Activated CD4-positive, alpha-beta T cell treated with anti-CD3 and anti-CD28 coated beads, Interleukin-2, amount 50 U/mL, for 16 hours (primary cell): ENCODE measurements around the gene LRRC4.

Experiments used
- DNase-seq: peaks from one replicate; pipeline ENCODE4 v3.0.0-alpha.2; 2020

The LRRC4 gene

DNA sequence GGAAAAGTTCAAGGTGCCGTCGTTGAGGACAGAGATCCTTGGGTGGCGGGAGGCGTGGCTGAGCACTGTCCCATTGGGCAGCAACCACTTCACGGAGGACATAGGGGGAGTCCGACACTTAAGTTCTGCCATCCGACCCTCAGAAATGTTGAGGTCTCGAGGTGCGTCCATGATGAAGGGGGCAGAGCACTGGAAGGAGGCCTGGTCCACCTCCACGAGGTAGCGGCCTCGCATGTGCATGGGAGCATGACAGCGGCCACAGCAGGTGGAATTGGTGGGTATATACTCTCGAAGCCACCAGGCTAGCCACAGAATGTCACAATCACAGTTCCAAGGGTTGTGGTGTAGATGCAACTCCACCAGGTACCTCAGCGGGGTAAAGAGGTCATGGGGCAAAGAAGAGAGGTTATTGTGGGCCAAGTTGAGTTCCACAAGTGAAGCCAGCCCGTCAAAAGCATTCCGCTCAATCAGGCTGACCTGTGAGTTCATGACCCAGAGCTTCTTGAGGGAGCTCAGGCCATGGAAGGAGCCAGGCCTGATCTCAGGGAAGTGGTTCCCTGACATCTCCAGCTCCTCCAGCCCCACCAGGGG is 1.7 kb downstream of the LRRC4 start:
- no peak for DNase-seq

- DNase-seq = no peak
Measured at GRCh38 chr7:128027485-128027980, 3.7 kb downstream of the LRRC4 start.

- DNase-seq = no peak
Measured at GRCh38 chr7:128026551-128026950, 4.7 kb downstream of the LRRC4 start.

- no peak for DNase-seq
Measured at GRCh38 chr7:128025819-128026218, 5.4 kb downstream of the LRRC4 start.

DNA sequence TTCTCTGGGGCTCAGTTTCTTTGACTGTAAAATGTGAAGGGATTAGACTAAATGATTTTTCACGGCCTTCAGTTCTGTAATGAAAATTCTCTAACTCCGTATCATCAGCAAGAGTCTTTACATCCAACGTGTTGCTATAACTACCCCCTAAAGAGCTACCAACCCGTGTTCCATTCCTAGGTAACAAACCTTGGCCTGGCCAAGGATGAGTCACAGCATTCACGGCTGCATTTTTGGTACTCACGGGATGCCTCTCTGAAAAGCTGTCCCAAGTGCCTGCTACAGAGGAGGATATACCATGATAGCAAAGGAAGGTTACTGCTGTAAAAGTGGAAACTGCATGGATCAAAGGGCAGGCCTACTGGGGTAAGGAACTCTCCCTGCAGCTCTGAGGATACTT is 5.9 kb downstream of the LRRC4 start:
- no peak for DNase-seq

GRCh38 chr7:128024151-128024550 is 7.1 kb downstream of the LRRC4 start:
- no peak for DNase-seq

GRCh38 chr7:128022631-128023532 is 8.4 kb downstream of the LRRC4 start:
- DNase-seq = no peak

DNA sequence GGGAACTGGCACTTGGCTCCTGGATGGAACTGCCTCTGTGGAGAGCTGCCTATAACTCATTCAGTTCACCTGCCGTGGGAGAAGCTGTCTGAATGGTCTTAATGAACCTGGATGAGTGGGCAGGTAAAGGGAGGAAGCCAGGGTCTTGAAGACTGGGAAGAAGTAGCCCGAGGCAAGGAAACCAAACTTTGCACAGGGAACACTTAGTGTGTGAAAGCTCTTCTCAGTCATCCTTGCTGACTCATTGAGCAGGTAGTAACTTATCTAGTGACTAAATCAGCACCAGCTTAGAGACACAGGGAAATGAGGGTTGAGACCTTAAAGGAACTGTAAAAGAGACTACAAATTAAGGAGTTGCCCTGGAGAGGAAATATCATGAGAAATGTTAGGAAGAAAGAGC is 9.9 kb downstream of the LRRC4 start:
- no peak for DNase-seq

DNA sequence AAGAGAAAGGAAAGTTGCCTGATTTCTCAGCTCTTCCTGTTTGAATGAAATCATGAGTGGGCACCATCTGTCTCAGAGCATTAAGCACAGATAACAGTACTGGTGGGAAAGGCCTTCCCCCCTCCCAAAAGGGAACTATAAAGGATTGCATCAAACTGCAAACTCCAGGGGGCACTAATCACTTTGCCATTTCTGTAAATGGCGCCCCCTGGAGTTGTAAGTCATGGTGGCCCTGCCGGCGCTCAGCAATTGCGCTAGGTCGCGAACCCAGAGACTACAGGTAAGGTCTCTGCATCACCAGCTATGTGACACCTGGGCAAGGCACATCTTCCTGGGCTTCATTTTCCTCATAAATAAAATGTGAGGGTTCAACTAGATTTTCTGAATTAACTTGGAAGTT is 11.1 kb downstream of the LRRC4 start:
- DNase-seq = no peak

DNA sequence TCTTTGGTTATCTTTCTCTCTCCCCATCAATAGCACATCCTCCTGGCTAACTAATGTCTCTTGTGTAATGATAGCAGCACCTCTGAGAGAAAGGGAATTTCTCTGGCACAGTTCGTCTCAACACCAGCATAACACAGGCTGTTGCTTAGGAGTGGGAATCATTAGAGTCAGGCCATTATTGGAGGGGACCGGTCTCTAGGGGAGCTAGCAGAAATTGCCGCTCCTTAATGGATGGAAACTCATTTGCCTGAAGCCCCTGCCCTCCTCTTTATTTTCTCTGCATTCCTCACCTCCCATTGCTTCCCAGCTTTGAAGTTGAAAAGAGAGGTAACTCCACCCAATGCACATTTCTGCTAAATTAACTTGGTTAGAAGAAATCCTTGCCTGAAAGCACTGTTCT is 11.9 kb downstream of the LRRC4 start:
- DNase-seq = no peak

DNA sequence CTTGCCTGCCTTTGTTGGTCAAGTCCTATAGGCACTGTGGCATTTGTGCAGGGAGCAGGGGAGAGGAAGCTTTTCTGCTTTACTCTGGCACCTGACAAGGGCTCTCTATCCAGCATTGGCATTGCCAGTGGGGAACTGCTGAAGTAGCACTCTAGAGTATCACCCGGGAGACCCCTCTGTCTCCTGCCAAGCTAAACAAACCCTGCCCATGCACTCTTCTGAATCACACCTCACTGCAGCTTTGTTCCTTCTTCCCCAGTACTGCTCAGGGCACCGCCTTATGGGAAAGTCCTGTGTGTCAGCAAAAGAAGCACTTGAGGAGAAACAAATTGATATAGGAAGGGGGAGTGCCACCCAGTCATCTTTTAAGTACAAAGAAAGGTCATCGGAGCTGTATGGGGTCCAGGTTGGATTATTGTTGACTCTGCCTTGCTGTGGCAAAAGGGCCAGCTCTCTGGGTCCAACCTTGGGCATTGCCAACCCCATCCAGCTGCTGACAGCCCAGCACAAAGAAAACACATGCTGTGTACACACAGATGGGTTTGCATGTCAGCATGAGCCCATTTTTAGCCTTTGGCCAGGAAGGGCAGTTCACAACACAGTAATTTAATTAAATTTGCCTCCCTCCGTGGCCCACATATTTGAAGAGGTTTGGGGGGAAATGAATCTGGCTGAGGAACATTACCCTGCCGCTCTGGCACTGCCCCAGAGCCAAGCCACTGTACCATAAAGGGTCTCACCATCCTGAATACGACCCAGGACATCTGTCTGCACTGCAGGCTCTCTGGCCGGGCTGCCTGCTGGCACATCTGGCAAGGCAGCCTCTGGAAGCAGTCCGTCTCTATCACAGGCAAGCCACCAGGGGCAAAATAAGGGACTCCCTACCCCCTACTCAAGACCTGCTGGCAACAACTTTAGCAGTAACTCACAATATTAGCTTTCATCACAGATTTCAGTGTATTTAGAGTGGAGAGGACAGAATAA is 13.1 kb downstream of the LRRC4 start:
- no peak for DNase-seq

GRCh38 chr7:128017460-128017859 is 13.8 kb downstream of the LRRC4 start:
- no peak for DNase-seq

DNA sequence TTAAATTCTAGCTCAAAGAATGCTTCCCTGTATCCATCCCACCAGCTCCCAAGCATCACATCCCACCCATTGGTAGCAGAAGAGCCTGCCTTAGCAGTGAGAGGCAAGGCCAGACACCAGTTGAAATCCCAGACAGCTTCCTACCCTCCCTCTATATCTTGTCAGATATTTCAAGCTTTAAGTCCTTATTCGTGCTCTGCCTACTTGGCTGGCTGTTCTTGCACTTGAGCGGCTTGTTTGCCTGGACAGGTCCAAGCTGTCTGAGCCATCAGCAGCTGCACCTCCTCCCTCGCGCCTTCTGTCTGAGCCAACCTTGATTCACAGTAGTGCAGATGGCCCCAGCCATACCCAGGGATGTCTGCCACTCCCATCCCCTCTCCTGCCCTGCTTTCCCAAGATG is 16.4 kb downstream of the LRRC4 start:
- no peak for DNase-seq

GRCh38 chr7:128011131-128011661 is 20.0 kb downstream of the LRRC4 start:
- DNase-seq = no peak

- DNase-seq = no peak
Measured at GRCh38 chr7:128010391-128011127, 20.7 kb downstream of the LRRC4 start.

DNA sequence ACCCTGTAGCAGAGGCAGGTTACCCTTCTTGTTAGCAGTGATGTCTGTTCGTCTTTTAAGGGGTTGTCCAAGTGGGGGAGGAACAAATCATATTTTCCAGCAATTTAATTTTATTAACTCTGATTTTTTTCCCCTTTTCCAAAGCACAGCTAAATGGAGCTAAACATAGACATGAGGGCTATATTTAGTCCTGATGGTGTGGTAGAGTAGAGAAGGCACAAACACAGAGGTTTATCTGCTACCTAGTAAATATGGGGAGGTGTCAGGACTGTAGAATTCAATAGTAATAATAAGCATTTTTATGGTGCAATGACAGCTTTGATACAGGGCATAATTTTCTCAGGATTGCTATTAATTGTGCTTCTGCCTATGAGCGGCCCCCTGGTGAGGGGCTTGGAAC is 22.5 kb downstream of the LRRC4 start:
- DNase-seq = no peak

DNA sequence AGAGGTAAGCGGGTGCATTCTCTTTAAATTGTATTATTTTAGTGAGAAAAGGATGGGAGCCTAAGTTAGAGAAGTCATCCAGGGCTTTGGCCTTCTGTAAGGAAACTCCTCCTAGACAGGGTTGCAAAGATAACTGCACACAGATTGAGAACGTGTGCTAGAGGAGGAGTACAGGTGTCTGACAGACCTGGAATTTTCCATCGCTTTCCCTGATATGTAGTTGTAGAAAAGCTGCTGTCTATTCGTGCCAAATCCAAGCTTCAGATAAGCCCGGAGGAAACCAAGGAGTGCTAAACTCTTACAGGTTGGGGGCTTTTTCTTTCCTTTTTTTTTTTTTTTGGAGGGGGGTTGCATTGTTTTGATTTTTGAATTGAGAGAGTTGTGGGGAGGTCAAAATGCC is 23.1 kb downstream of the LRRC4 start:
- no peak for DNase-seq

DNA sequence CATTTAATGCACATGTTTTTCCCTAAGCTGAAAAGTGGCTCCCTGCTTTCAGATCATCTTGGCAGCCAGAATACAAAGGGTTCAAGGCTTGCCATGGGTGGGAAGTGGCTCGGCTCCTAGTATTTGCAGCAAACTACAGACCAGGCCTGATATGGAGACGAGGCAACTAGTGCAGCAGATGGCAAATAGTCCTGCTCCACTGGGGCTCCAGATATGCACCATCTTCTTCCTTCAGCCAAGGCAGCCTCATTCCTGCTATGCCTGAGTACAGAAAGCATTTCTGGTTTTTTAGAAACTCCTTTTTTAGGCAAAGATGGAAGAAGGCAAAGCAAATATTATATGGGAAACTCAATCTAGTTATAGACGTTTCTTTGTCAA is 23.9 kb downstream of the LRRC4 start:
- no peak for DNase-seq

DNA sequence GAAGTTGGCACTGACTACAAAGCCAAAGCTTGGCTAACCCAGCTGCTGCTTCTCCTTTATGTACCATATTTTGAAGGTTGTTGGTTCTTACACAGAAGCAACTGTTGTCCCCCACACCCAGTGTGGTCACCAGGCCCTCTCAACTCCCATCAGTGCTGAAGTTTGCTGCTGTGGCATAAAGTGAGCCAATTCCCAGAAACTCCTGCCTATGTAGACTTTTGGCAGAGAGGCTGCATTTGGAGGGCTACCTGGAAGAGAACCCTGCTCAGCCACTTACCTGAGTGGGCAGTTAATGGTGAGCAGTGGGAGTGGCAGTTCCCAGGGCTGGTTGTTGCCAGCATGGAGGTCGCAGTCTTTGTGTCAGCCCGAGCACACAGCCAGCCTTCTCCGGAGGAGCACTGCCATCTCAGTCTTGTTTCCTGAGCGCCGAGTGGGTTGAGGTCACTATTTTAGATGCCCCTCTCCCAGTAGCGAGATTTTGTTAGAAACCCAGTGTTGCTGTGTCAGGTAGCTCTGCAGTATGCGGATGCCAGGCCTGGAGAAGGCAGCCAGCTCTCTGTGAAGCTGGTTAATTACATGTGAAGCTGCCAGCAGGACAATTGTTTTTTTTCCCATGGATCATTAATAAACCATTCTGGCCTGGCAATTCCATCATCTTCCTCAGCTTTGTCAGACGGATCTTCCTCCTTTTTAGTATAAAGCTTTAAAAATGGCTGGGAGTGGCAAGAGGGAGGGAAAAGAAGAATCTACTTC is 24.5 kb downstream of the LRRC4 start:
- DNase-seq = no peak

- no peak for DNase-seq
Measured at GRCh38 chr7:128005759-128006159, 25.5 kb downstream of the LRRC4 start.

DNA sequence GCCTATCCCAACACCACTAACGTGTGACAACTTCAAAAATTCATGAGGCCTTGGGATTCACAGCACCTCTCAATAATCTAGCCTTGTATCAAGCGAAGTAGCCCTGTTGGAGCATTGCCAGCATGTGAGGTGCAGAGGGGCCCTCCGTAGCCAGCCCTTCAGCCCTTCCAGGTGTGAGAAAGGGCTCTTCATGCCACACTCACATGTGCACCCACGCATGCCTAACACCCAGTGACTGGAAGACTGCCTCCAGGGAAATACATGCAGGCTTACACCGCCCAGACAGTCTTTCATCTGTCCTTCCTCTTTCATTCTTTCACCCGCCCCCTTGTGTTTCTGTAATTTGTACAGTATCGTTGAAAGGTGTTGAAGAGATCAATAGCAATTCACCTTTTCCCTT is 26.1 kb downstream of the LRRC4 start:
- no peak for DNase-seq

- no peak for DNase-seq
Measured at GRCh38 chr7:128004623-128005022, 26.6 kb downstream of the LRRC4 start.
